Hippocampal formation (tissue), 2 donors: Measurements from ENCODE around the gene NCF4.

ENCODE experiments used
- DNase-seq, 2 donors: peaks; one replicate each; lab custom pipeline; 2025; lab: John Stamatoyannopoulos, UW

NCF4 gene

DNA sequence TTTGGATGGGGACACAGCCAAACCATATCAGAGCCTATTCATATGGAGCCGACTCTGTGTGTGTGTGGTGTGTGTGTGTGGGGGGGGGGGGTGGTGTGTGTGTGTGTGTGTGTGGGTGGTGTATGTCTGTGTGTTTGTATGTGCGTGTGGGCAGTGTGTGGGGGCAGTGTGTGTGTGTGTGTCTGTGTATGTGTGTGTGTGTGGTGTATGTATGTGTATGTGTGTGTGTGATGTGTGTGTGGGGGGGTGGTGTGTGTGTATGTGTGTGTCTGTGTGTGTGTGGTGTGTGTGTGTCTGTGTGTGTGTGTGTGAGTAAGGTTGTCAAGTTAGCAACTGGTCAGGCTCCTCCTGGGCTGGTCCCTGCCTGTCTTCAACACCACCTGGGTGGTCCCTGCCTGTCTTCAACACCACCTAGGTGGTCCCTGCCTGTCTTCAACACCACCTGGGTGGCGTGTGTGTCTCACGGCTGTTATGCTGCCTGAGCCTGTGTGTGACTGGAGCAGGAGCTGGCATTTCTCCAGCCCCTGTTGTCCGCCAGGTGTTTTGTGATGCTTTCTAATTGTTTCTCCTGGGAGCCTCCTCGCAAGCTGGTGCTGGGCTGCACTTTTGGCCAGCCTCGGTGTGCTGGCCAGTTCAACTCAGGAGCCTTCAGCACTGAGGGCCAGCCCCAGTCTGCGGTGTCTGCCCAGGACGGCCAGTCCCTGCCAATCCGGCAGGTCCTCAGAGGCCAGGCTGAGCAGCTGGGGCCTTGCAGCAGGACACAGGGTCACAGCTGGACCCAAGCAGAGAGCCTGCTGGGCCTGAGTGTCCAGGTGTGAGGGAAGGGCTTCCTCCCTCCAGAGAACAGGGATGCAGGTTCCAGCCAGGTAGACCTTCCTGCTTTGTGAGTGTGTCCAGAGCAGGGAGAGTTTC, 22.4 kb upstream of the NCF4 start:
- DNase-seq, result no peak

- DNase-seq, result no peak
These were observed 21.3 kb upstream of the NCF4 start for GRCh38 chr22:36839356-36840073.

DNA sequence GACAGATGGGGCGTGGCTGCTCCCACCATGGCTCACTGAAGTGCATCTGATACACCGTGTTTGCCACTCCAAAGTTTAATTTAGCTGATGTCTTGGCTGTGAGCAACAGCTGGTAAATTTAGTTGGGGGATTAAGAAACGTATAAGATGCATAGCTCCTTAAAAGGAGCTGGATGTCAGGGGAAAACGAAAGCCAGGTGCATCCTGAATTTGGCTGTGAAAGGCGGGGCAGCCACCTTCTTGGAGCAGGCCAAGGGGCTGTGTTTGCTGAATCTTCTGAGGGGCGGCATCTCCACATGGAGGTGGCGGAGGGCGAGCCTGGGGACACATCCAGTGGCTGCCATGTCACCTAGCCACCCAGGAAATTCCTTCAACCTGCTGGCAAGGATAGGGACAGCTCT, 20.7 kb upstream of the NCF4 start:
- no peak for DNase-seq

- no peak for DNase-seq
These were observed 14.5 kb upstream of the NCF4 start for GRCh38 chr22:36846271-36846670.

DNA sequence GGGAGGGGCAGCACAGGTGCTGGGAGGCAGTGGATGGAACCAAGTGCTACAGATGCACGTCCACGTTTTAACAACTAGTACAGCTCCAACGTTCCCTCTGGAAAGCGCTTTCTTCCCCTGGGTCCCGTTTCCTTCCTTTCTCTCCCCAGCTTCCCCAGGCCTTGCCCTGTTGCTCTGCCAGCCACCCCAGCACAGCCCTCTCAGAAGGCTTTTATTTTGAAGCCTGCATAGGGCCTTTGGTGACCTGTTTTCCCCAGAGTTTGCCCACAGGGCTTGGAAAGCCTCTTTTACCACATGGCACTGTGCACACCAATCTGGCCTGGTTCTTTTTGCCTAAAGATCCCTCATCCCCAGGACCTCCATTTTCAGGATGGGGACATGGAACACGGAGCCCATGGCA, 13.9 kb upstream of the NCF4 start:
- no peak for DNase-seq

GRCh38 chr22:36850056-36850455, 10.8 kb upstream of the NCF4 start:
- DNase-seq, result no peak

- no peak for DNase-seq
These were observed 10.1 kb upstream of the NCF4 start for GRCh38 chr22:36850682-36851081.

GRCh38 chr22:36852056-36852973, 8.5 kb upstream of the NCF4 start:
- DNase-seq, result no peak

DNA sequence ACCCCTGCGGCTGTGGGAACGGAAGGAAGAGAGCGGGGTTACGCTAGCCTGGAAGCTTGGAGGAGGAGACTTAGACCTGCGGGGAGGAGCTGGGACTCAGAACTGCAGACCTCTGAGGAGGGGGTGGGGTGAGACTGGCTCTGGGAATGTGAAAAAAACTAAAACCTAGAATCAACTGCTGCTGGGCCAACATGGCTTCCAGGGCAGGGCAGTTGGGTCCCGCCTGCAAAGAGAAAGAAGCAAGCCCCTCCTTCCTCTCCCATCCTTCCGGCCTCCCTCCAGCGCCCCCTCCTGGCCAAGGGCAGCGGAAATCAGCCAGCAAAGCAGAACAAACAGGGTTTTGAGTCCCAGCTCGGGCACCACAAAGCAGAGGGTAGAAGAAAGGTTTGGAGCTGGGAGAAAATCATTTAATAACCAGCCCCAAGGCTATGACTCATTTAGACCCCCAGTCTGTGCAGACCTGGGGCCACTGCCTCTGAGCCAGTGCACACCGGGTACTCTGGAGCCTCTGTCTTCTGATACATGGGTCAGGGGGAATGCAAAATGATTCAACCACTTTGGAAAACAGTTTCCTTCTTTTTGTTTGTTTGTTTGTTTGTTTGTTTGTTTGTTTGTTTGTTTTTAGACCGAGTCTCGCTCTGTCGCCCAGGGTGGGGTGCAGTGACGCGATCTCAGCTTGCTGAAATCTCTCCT, 7.3 kb upstream of the NCF4 start:
- DNase-seq, result peak in 1 of 2 donors; percentile 40

GRCh38 chr22:36855478-36855877, 5.3 kb upstream of the NCF4 start:
- DNase-seq, result no peak

- DNase-seq, result peak; percentile 81 to 83
These were observed 4.5 kb upstream of the NCF4 start for GRCh38 chr22:36856121-36856791.

DNA sequence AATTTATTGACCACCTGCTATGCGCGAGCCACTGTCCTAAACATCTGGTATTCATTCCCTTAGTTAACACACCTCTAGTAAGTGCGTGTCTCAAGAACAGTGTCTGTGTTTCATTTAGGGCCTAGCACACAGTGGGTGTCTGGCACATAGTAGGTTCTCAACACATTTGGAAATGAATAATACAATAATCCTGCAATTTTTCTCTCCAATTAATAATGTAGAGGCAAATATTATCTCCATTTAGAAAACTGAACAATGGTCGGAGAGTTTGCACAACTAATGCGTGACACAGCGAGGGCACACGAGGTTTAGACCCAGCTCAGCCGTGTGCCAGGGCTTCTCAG, 4.0 kb upstream of the NCF4 start:
- no peak for DNase-seq

- no peak for DNase-seq
These were observed 2.6 kb upstream of the NCF4 start for GRCh38 chr22:36858156-36858555.

- DNase-seq, result no peak
These were observed 1.8 kb upstream of the NCF4 start for GRCh38 chr22:36858966-36859365.

GRCh38 chr22:36860017-36860416, 789 bp upstream of the NCF4 start:
- no peak for DNase-seq

DNA sequence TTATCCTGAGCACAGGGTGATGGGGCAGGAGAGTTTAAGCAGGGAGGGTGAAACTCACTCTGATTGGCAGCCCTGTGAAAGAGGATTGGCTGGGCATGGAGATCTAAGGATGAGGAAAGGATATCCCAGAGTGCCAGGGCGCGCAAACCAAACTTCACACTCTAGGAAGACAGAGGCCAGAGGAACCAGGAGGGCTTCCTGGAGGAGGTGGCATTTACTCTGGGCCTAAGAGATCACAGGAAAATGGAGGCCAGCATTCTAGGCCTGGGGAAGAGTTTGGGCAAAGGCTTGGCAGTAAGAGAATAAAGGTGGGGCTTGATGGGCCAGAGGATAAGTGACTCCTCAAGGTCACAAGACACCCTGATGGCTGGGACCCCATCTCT, 377 bp upstream of the NCF4 start:
- DNase-seq, result no peak

DNA sequence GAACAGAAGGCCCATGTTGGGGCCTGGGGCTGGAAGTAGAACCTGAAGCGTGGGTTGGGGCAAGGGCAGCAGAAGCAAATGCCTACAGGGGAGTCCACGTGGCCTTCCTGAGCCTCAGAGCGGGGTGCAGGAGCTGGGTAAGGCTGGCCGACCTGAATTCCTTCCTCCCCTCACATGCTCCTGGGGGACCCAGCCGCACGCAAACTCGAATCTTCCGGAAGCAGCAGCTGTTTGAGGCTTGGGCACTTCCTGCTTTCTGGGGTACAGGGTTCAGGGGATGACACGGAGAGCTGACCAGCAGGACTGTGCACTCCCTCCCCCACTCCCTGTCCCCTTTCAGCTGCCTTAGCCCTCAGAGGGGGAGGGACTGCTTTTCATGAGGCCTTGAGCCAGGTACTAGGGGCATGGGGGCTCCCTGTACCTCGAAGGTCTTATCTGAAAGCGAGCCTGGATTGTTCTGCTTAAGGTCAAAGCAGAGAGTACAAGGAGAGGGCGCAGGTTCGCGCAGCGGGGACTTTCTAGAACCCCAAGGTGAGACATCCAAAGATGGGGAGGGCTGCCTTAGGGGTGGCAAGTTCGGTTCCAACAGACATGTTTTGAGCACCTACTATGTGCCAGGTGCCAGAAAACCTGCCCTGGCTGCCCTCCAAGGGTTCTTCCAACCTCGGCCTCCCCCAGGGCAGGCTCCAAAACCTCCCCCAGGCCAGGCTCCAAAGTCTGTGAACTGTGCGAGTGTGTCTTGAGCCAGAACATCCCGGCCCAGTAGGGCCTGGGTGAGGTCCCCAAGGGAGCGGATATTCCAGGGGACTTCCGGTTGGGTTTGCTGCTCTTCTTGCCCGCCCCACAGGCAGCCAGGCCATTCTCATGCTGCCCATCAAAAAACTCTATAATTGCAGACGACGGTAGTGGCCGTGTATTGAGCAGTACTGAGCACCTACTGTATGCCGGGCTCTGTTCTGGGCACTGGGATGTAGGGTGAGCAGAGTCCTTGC, 1.7 kb downstream of the NCF4 start:
- DNase-seq, result no peak

GRCh38 chr22:36863281-36863680, 2.5 kb downstream of the NCF4 start:
- DNase-seq, result no peak

- DNase-seq, result no peak
These were observed 3.2 kb downstream of the NCF4 start for GRCh38 chr22:36863979-36864378.
